Astrocyte (in vitro differentiated cells and primary cell): ENCODE results near the gene FHIT. TPM values are rescaled to one million over a fixed set of nuclear protein-coding genes. Genes with fewer than 3 reads are reported as not detected.

Source experiments
- DNase-seq: peaks from one replicate; pipeline ENCODE4 v3.0.0-alpha.2; 2010; ENCODE audit warnings: low read depth
- FAIRE-seq: peaks from 2 replicates; lab custom pipeline; 2011; peaks lifted over from hg19 to GRCh38; lab: Jason Lieb, UNC
- H2AFZ ChIP-seq: 2 replicates; pipeline ENCODE4 v1.6.0; 2012; ENCODE audit warnings: low read depth, low read length, inconsistent platforms
- H3K27ac ChIP-seq: 2 replicates; pipeline ENCODE4 v1.5.1; 2011; ENCODE audit warnings: low read depth, low read length, inconsistent platforms
- H3K27me3 ChIP-seq: 2 replicates; pipeline ENCODE4 v1.6.0; 2011; ENCODE audit warnings: low read length, inconsistent platforms; ENCODE audit not compliant: insufficient read depth
- H3K36me3 ChIP-seq: 2 replicates; pipeline ENCODE4 v1.5.1; 2011; ENCODE audit warnings: low read length, inconsistent platforms; ENCODE audit not compliant: insufficient read depth
- H3K4me1 ChIP-seq: 2 replicates; pipeline ENCODE4 v1.5.1; 2011; ENCODE audit warnings: low read length, inconsistent platforms; ENCODE audit not compliant: insufficient read depth
- H3K4me2 ChIP-seq: 2 replicates; pipeline ENCODE4 v1.6.0; 2012; ENCODE audit warnings: low read length, inconsistent platforms
- H3K4me3 ChIP-seq: 2 replicates; pipeline ENCODE4 v1.5.1; 2011; ENCODE audit warnings: low read depth, mild to moderate bottlenecking, low read length, inconsistent platforms; ENCODE audit not compliant: insufficient read depth
- H3K79me2 ChIP-seq: 2 replicates; pipeline ENCODE4 v1.6.0; 2012; ENCODE audit warnings: mild to moderate bottlenecking, low read length, inconsistent platforms; ENCODE audit not compliant: insufficient read depth
- H3K9ac ChIP-seq: 2 replicates; pipeline ENCODE4 v1.6.0; 2012; ENCODE audit warnings: mild to moderate bottlenecking, low read length, inconsistent platforms
- H3K9me3 ChIP-seq: 2 replicates; pipeline ENCODE4 v1.5.1; 2012; ENCODE audit warnings: low read depth, mild to moderate bottlenecking, low read length, inconsistent platforms; ENCODE audit not compliant: insufficient read depth
- H4K20me1 ChIP-seq: 2 replicates; pipeline ENCODE4 v1.6.0; 2012; ENCODE audit warnings: low read length, inconsistent platforms; ENCODE audit not compliant: insufficient read depth
- H3K27ac Mint-ChIP-seq: one replicate; pipeline ENCODE4 v1.8.0; 2021; ENCODE audit warnings: mild to moderate bottlenecking, mixed read lengths; ENCODE audit not compliant: unreplicated experiment
- H3K27me3 Mint-ChIP-seq: one replicate; pipeline ENCODE4 v1.8.0; 2021; ENCODE audit warnings: low read depth, mixed read lengths; ENCODE audit not compliant: unreplicated experiment
- H3K36me3 Mint-ChIP-seq: one replicate; pipeline ENCODE4 v1.8.0; 2021; ENCODE audit warnings: low read depth, mixed read lengths; ENCODE audit not compliant: unreplicated experiment
- H3K4me1 Mint-ChIP-seq: one replicate; pipeline ENCODE4 v1.8.0; 2021; ENCODE audit warnings: low read depth, mixed read lengths; ENCODE audit not compliant: unreplicated experiment
- H3K4me3 Mint-ChIP-seq: one replicate; pipeline ENCODE4 v1.8.0; 2021; ENCODE audit warnings: mild to moderate bottlenecking, moderate library complexity, mixed read lengths; ENCODE audit not compliant: unreplicated experiment
- H3K9me3 Mint-ChIP-seq: one replicate; pipeline ENCODE4 v1.8.0; 2021; ENCODE audit warnings: mild to moderate bottlenecking, mixed read lengths; ENCODE audit not compliant: unreplicated experiment
- CTCF ChIP-seq: IDR thresholded peaks from 2 replicates; pipeline ENCODE4 v1.5.1; 2011; ENCODE audit warnings: low read depth, mild to moderate bottlenecking, inconsistent platforms, low read length, moderate library complexity; ENCODE audit not compliant: insufficient read depth
- EZH2 ChIP-seq: IDR thresholded peaks from 2 replicates; pipeline ENCODE4 v1.6.1; 2012; ENCODE audit warnings: mild to moderate bottlenecking, low read length, inconsistent platforms; ENCODE audit not compliant: insufficient read depth
- total RNA-seq: library from RNA; stranded (reverse); gene quantifications from 2 replicates; pipeline ENCODE4 v1.2.1, GENCODE V29; 2021

FHIT gene
- total RNA-seq, 1 donor from 2014 or later = 6.7 TPM

- no peak overlapping the region for H3K27ac Mint-ChIP-seq
- H2AFZ ChIP-seq = no peak overlapping the region
- H4K20me1 ChIP-seq = no peaks in the 10 kb centered on the region
- no peak overlapping the region for H3K4me2 ChIP-seq
- no peaks in the 10 kb centered on the region for H3K9me3 Mint-ChIP-seq
- H3K9me3 ChIP-seq = no peaks in the 10 kb centered on the region
- no peak overlapping the region for H3K4me3 Mint-ChIP-seq
- no peaks in the 10 kb centered on the region for H3K36me3 ChIP-seq
- FAIRE-seq (no peak), DNase-seq (no peak)
- no peak overlapping the region for H3K4me3 ChIP-seq
- TF ChIP-seq CTCF = no peak
- no peaks in the 10 kb centered on the region for H3K36me3 Mint-ChIP-seq
- no peaks in the 10 kb centered on the region for H3K79me2 ChIP-seq
- no peak overlapping the region for H3K27ac ChIP-seq
- no peaks in the 10 kb centered on the region for H3K4me1 Mint-ChIP-seq
- H3K27me3 ChIP-seq = no peaks in the 10 kb centered on the region
- H3K27me3 Mint-ChIP-seq = no peaks in the 10 kb centered on the region
- no peak overlapping the region for H3K9ac ChIP-seq
- H3K4me1 ChIP-seq = no peaks in the 10 kb centered on the region
These were observed 423.6 kb downstream of the FHIT start for GRCh38 chr3:60827666-60828065.

- no peak overlapping the region for H3K9ac ChIP-seq
- no peaks in the 10 kb centered on the region for H3K9me3 Mint-ChIP-seq
These were observed 424.7 kb downstream of the FHIT start for GRCh38 chr3:60826511-60826910.

GRCh38 chr3:60812502-60812901 lies 438.8 kb downstream of the FHIT start:
- no peak for TF ChIP-seq EZH2
- TF ChIP-seq CTCF = no peak
- H3K9ac ChIP-seq = no peak overlapping the region
- no peaks in the 10 kb centered on the region for H3K9me3 ChIP-seq
- H4K20me1 ChIP-seq = no peaks in the 10 kb centered on the region
- no peaks in the 10 kb centered on the region for H3K27me3 ChIP-seq
- no peak overlapping the region for H3K4me3 ChIP-seq
- H3K27ac Mint-ChIP-seq = no peak overlapping the region
- H3K4me3 Mint-ChIP-seq = no peak overlapping the region
- no peaks in the 10 kb centered on the region for H3K9me3 Mint-ChIP-seq
- H3K4me2 ChIP-seq = no peak overlapping the region
- H3K4me1 ChIP-seq = no peaks in the 10 kb centered on the region
- H3K36me3 Mint-ChIP-seq = no peaks in the 10 kb centered on the region
- H3K4me1 Mint-ChIP-seq = no peaks in the 10 kb centered on the region
- no peak overlapping the region for H3K27ac ChIP-seq
- no peaks in the 10 kb centered on the region for H3K79me2 ChIP-seq
- no peaks in the 10 kb centered on the region for H3K36me3 ChIP-seq
- no peak overlapping the region for H2AFZ ChIP-seq
- no peak for FAIRE-seq
- H3K27me3 Mint-ChIP-seq = no peaks in the 10 kb centered on the region
- DNase-seq = no peak

More at GRCh38 chr3:60826511-60826910, 424.7 kb downstream of the FHIT start:
- no peaks in the 10 kb centered on the region for H3K36me3 Mint-ChIP-seq
- H3K27me3 Mint-ChIP-seq = no peaks in the 10 kb centered on the region
- Histone ChIP-seq H4K20me1 (no peaks in the 10 kb centered on the region), H3K27ac (no peak overlapping the region), H3K4me3 (no peak overlapping the region), H3K36me3 (no peaks in the 10 kb centered on the region), H3K79me2 (no peaks in the 10 kb centered on the region), H3K4me2 (no peak overlapping the region), H3K4me1 (no peaks in the 10 kb centered on the region), H2AFZ (no peak overlapping the region), H3K27me3 (no peaks in the 10 kb centered on the region), H3K9me3 (no peaks in the 10 kb centered on the region)
- FAIRE-seq (no peak), DNase-seq (no peak)
- no peak overlapping the region for H3K4me3 Mint-ChIP-seq
- TF ChIP-seq EZH2 = no peak
- TF ChIP-seq CTCF = no peak
- H3K27ac Mint-ChIP-seq = no peak overlapping the region
- no peaks in the 10 kb centered on the region for H3K4me1 Mint-ChIP-seq
